DMS 273 (cell line): ENCODE measurements around the gene GXYLT1.
"Not testable (repeated sequence)": the region's sequence is repeated elsewhere in the genome, so short reads cannot be mapped to it uniquely, and the experiment has no call there.

Experiments used
- DNase-seq: peaks from one replicate; lab custom pipeline; 2025; ENCODE audit not compliant: unreplicated experiment; lab: John Stamatoyannopoulos, UW

GXYLT1 gene

DNA sequence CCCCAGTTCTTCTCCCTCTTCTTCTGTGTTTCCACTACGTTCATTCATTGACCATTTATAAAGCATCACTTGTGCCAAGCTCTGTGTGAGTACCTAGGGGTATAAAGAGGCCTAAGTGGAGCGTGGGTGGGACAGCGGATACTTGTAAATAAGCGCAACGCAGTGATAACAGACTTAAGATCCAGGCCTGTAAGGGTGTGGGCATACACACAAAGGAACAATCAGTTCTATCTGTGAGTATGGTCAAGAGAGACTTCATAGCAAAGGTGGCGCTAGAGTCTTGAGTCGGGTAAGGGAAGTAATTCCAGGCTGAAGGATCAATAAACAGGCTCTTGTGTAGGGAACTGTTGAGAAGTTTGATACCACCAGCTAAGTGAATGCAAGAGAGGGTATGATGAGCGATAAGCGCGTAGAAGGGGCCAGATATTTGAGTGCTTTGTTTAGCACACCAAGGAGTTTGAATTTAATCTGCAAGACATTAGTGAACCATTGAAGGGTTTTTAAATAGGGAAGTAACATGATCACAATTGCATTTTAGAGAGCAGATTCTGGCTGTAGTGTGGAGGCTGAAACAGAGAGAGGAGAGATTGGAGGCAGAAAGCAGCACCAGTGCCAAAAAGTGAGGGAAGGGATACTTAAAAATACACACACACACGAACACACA lies 1.0 kb upstream of the GXYLT1 start:
- DNase-seq = peak; percentile 16

DNA sequence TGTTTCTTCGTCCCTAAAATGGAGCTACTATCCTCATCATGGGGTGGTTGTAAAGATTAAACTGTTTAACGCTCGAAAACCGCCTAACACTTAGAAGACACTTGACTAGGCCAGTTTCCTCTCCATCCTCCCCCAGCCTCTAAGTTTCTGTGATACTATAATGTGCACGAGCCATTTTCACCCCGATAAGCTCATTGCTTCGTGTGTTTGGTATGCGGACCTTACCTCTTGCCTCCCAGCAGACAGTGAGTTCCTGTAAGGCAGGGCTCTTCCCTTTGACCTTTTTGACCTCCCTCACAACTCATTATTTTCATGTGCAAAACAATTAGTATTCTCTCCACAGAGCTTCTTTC lies 499 bp upstream of the GXYLT1 start:
- no peak for DNase-seq

DNA sequence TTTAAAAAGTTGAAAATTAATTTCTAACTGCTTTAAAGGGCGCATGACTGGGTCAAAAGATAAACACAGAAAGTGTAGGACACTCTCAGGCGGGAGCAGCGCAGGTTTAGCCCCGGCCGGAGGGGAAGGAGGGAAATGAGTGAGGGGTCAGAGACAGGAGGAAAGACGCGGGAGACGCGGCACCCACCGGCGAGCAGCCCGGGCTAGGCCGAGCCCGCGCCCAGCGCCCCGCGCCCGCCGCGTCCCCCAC lies 591 bp downstream of the GXYLT1 start:
- DNase-seq = no peak

DNA sequence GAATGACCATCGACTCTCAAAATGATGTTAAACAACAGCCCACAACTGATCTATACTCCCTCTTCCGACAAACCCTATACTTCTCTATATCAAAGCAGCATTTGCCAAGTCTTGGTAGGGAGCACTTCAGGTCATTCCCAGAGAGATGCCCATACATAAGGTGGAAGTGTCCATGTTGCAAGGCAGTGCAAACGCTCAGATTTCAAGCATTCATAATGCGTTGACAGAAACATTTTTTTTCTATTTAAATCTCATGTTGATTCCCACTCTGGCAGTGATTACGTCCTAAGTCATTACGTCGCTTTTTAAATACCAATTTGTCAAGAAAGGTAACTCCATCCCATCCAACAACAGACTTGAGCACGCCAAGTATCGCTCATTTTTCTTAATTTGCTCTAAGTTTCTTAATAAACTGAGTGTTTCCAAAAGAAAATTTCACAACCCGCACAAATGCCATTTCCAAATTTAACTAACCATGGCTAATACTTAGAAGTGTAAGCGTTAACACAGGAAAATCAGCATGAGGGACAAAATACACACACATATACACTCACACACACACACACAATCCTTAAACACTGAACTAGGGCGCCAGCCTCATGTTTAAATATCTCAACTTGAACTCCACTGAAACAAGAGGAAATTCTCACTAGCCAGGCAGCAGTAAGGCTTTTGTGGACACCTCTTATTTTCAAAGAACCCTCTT lies 1.1 kb downstream of the GXYLT1 start:
- peak; percentile 53 for DNase-seq

- DNase-seq = peak; percentile 5
Measured at GRCh38 chr12:42141981-42142606, 2.6 kb downstream of the GXYLT1 start.

GRCh38 chr12:42140901-42141300 lies 3.8 kb downstream of the GXYLT1 start:
- DNase-seq = no peak

- no peak for DNase-seq
Measured at GRCh38 chr12:42135259-42135814, 9.3 kb downstream of the GXYLT1 start.

GRCh38 chr12:42130672-42131402 lies 13.8 kb downstream of the GXYLT1 start:
- DNase-seq = no peak

DNA sequence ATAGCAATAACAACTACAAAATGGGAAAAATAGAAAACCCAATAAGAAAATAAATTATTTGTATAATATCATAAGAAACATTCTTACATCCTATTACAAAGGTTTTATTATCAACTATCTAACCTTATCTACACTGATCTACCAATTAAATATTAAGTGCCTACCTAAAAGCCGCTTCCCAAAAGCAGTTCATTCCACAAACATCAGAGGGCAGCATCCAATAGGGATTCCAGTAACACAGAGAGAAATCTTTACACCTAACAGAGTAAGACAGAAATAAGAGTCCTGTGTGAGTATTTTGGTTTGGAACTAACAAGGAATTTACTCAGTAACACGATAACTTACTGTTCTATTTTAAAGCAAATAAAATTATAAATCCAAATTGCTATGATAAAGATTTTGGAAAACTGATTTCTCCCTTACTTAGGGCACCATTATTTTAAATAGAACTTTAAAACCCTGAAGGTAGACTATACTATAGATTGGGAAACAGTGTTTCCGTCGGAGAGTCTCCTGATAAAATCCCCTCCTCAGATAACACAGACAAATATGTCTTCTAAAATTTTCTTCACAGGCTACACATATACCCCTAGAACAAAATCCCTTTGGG lies 15.0 kb downstream of the GXYLT1 start:
- peak; percentile 76 for DNase-seq

DNA sequence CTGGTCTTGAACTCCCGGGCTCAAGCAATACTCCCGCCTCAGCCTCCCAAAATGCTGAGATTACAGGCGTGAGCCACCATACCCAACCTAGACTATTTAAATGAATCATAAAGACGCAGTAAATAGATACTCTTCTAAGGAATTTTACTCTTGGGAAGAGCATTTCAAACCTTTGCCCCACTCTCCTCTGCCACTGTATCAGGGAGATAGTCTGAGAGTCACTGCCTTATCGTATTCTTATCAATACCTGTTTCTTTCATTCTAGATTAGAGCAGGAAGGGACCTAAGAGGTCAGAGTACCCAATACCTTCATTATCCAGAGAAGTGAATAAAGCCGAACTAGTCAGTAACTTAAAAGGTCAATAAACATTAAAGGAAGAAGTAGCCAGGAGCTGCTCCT lies 15.8 kb downstream of the GXYLT1 start:
- DNase-seq = no peak

DNA sequence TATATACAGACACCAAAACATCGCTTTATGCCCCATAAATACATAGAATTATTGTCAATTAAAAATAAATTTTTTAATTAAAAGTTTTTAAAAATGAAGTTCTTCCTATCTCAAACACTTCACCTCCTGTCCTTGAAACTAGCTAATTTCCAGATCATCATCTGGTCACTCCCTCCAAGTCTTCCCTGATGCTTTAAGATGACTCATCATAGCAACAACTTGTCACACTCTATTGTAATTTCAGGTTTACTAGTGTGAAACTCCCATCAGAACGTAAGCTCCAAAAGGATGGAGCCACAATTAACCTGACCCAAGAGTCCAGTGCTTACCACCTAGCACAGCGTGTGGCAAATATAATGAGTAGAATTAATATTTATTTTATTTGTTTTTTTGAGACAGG lies 16.3 kb downstream of the GXYLT1 start:
- DNase-seq = no peak

DNA sequence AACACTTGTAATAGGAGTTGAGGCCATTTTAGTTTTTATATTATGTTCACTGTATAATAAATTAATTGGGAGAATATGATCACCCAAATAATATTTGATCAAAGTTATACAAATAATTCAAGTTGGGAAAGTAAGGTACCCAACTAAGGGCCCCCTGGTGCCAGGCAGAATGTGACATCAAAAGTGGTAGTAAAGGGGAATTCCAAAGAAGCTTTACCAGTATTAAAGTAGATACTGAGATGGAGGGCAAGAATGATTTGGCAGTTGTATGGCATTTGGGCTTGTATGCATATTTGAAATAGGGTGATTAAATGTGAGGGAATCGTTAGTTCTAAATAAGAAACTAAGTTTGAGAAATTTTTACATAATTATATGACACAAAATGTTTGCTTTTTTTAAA lies 17.7 kb downstream of the GXYLT1 start:
- no peak for DNase-seq

- peak; percentile 39 for DNase-seq
Measured at GRCh38 chr12:42125388-42125767, 19.3 kb downstream of the GXYLT1 start.

GRCh38 chr12:42124764-42125387 lies 19.8 kb downstream of the GXYLT1 start:
- peak; percentile 55 for DNase-seq

DNA sequence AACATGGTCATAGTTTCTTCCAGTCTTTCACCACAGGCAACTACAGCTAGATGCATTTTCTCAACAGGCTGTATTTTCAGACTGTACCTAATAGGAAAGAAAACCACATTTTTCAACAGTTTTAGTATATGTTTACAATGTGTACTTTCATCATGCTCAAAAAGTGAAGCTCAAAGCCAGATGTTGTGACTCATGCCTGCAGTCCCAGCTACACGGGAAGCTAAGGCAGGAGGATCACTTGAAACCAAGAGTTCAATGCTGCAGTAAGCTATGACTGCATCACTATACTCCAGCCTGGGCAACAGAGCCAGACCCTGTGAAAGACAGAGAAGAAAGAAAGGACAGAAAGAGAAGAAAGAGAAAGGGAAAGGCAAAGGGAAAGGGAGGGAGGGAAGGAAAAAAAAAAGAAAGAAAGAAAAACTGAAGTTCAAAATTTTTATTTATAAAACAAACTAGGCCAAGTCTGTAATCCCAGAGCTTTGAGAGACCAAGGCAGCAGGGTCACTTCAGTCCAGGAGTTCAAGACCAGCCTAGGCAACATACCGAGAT lies 25.5 kb downstream of the GXYLT1 start:
- no peak for DNase-seq

- DNase-seq = no peak
Measured at GRCh38 chr12:42118136-42118879, 26.4 kb downstream of the GXYLT1 start.

DNA sequence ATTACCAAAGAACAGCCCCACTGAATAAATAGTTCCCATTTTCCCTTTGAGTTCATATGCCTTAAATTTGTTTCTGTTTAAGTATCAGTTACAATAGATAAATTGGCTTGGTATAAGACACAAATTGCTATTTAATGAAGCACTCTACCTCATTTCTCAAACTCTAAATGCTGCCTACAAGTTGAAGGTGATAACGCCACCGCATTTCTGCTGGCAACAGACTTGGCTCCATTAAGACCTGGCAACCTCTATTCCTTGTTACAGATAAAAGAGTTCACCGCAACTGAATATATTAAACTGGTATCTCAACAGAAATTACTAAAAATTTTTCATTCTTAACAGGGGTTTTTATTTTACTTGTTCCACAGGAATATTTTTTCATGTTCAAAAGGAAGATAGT lies 35.6 kb downstream of the GXYLT1 start:
- DNase-seq = no peak

DNA sequence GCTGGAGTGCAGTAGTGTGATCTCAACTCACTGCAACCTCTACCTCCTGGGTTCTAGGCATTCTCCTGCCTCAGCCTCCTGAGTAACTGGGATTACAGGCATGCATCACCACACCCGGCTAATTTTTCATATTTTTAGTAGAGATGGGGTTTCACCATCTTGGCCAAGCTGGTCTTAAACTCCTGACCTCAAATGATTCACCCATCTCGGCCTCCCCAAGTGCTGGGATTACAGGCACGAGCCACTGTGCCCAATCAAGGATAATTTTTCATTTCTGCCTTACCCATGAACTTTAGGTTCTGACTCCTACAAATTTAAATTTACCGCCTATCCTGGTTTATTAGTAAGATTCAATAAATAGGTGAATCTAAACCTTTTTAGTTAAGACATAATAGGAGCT lies 37.9 kb downstream of the GXYLT1 start:
- DNase-seq = not testable (repeated sequence)

DNA sequence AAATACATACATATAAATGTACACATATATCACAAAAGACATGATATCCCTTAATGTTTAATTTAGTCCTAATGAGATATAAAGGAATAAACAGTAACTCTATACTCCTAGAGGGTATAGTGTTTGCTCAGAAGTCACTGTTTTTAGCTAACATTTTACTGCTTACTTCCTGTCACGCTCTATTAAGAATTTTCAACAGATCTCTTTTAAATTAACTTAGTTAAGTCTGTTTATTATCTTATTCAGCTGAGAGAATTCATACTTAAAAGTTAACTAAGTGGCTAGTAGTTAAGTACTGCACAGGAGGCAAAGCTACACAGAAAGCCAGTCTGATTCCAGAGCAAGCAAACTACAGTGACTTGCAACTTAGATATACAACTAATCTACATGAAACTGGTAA lies 39.9 kb downstream of the GXYLT1 start:
- DNase-seq = no peak

- DNase-seq = no peak
Measured at GRCh38 chr12:42104087-42104486, 40.6 kb downstream of the GXYLT1 start.
